Smooth muscle cell (in vitro differentiated cells): ENCODE results near the gene EXOC6. TPM values are rescaled to one million over a fixed set of nuclear protein-coding genes. Genes with fewer than 3 reads are reported as not detected.

Experiments used
- DNase-seq: peaks from one replicate; lab custom pipeline; 2025; ENCODE audit not compliant: unreplicated experiment; lab: John Stamatoyannopoulos, UW
- H2AFZ ChIP-seq: fragments of 200-600 bp; sonication (generic); 2 replicates; pipeline ENCODE4 v1.6.0; 2016; ENCODE audit warnings: antibody characterized with exemption, low read depth, mild to moderate bottlenecking
- H3F3A ChIP-seq: fragments of 200-600 bp; sonication (generic); 2 replicates; pipeline ENCODE4 v1.6.0; 2017; ENCODE audit warnings: antibody characterized with exemption, low read depth
- H3K27ac ChIP-seq: fragments of 200-600 bp; sonication (generic); 2 replicates; pipeline ENCODE4 v1.5.1; 2016; ENCODE audit warnings: low read depth, mild to moderate bottlenecking
- H3K27me3 ChIP-seq: fragments of 200-600 bp; sonication (generic); 2 replicates; pipeline ENCODE4 v1.6.1; 2016; ENCODE audit warnings: low read depth, mild to moderate bottlenecking
- H3K36me3 ChIP-seq: fragments of 200-600 bp; sonication (generic); 2 replicates; pipeline ENCODE4 v1.5.1; 2016; ENCODE audit warnings: low read depth
- H3K4me1 ChIP-seq: fragments of 200-600 bp; sonication (generic); 2 replicates; pipeline ENCODE4 v1.5.1; 2016; ENCODE audit warnings: low read depth
- H3K4me2 ChIP-seq: fragments of 200-600 bp; sonication (generic); 2 replicates; pipeline ENCODE4 v1.6.0; 2016; ENCODE audit warnings: mild to moderate bottlenecking
- H3K4me3 ChIP-seq: fragments of 200-600 bp; sonication (generic); 2 replicates; pipeline ENCODE4 v1.5.1; 2016; ENCODE audit warnings: mild to moderate bottlenecking
- H3K79me2 ChIP-seq: fragments of 200-600 bp; sonication (generic); 2 replicates; pipeline ENCODE4 v1.6.0; 2016; ENCODE audit warnings: low read depth, mild to moderate bottlenecking
- H3K9ac ChIP-seq: fragments of 200-600 bp; sonication (generic); 2 replicates; pipeline ENCODE4 v1.6.0; 2016; ENCODE audit warnings: low read depth
- H3K9me3 ChIP-seq: fragments of 200-600 bp; sonication (generic); replicated peaks from 2 replicates; pipeline ENCODE4 v1.5.1; 2016; ENCODE audit warnings: low read depth
- H4K20me1 ChIP-seq: fragments of 200-600 bp; sonication (generic); 2 replicates; pipeline ENCODE4 v1.6.0; 2016; ENCODE audit warnings: low read depth
- CTCF ChIP-seq: fragments of 200-600 bp; sonication (generic); IDR thresholded peaks from 2 replicates; pipeline ENCODE4 v1.5.1; 2017; ENCODE audit warnings: borderline replicate concordance, mild to moderate bottlenecking, antibody characterized with exemption; ENCODE audit not compliant: insufficient read depth, poor library complexity, severe bottlenecking
- WGBS: methylation state at CpG from one replicate; pipeline ENCODE4 v1.1.7; 2016; ENCODE audit warnings: low lambda C conversion rate; 5-methylcytosine and 5-hydroxymethylcytosine counted together
- polyA plus RNA-seq: library from polyadenylated mRNA; unstranded; fragments of >200 nt; fragmentation: Nextera tagmentation; extraction: Ambion mirVana; gene quantifications from 2 replicates; pipeline ENCODE4 v1.2.1, GENCODE V29; 2016
- total RNA-seq: library from RNA; depleted of rRNA; stranded (reverse); fragments of >200 nt; gene quantifications from 2 replicates; pipeline ENCODE4 v1.2.3, GENCODE V29; 2014

The EXOC6 gene
- total and polyA plus RNA-seq, 2 experiments from 2014 or later = 1.7 to 5.2 TPM

GRCh38 chr10:93081318-93081717 is 233.0 kb downstream of the EXOC6 start:
- Histone ChIP-seq H3K27ac (no peak overlapping the region), H3K4me2 (no peak overlapping the region), H3K79me2 (no peaks in the 10 kb centered on the region), H3K27me3 (peaks cover 19% of the 10 kb centered on the region), H3K9me3 (no peaks in the 10 kb centered on the region), H3K4me3 (no peak overlapping the region), H3K9ac (no peak overlapping the region), H3K36me3 (no peaks in the 10 kb centered on the region), H4K20me1 (no peaks in the 10 kb centered on the region), H3K4me1 (peaks cover 3% of the 10 kb centered on the region), H2AFZ (no peak overlapping the region), H3F3A (no peaks in the 10 kb centered on the region)
- no peak for TF ChIP-seq CTCF
- 92% methylated on average over 3 of the region's 3 CpGs for WGBS
- no peak for DNase-seq

GRCh38 chr10:93081834-93082233 is 233.5 kb downstream of the EXOC6 start:
- Histone ChIP-seq H3K27me3 (peaks cover 14% of the 10 kb centered on the region), H3K27ac (no peak overlapping the region), H3K9ac (no peak overlapping the region), H3K4me1 (peaks cover 3% of the 10 kb centered on the region), H3K36me3 (no peaks in the 10 kb centered on the region), H3K4me2 (no peak overlapping the region), H3F3A (no peaks in the 10 kb centered on the region), H3K4me3 (no peak overlapping the region), H4K20me1 (no peaks in the 10 kb centered on the region), H3K9me3 (no peaks in the 10 kb centered on the region), H3K79me2 (no peaks in the 10 kb centered on the region), H2AFZ (no peak overlapping the region)
- no peak for TF ChIP-seq CTCF
- DNase-seq = no peak
- WGBS = 40% methylated on average over 10 of the region's 10 CpGs

- Histone ChIP-seq H3K4me1 (no peaks in the 10 kb centered on the region), H3K4me2 (no peak overlapping the region), H3K36me3 (no peaks in the 10 kb centered on the region), H3K4me3 (no peak overlapping the region), H3F3A (no peaks in the 10 kb centered on the region), H4K20me1 (no peaks in the 10 kb centered on the region), H3K9ac (no peak overlapping the region), H3K79me2 (no peaks in the 10 kb centered on the region), H3K9me3 (no peaks in the 10 kb centered on the region), H2AFZ (no peak overlapping the region), H3K27me3 (no peaks in the 10 kb centered on the region), H3K27ac (no peak overlapping the region)
- WGBS = 94% methylated on average over 7 of the region's 7 CpGs
- TF ChIP-seq CTCF = no peak
- no peak for DNase-seq
Observed at GRCh38 chr10:93083743-93084539, 235.6 kb downstream of the EXOC6 start.
